AG09309 (cell line): Measurements from ENCODE around the gene MAP3K12.

Experiments
- DNase-seq: peaks from one replicate; pipeline ENCODE4 v3.0.0-alpha.2; 2010; ENCODE audit warnings: low read depth
- H3K4me3 ChIP-seq: 2 replicates; pipeline ENCODE4 v1.5.1; 2011; ENCODE audit warnings: mild to moderate bottlenecking, low read depth, low read length, moderate library complexity; ENCODE audit not compliant: control insufficient read depth
- TF ChIP-seq, protein P1 (sequence below): IDR thresholded peaks from 2 replicates; pipeline ENCODE4 v1.5.1; 2011; ENCODE audit warnings: mild to moderate bottlenecking, low read depth, low read length, inconsistent platforms; ENCODE audit not compliant: insufficient read depth, control insufficient read depth; ENCODE audit errors: missing control alignments

The MAP3K12 gene

DNA sequence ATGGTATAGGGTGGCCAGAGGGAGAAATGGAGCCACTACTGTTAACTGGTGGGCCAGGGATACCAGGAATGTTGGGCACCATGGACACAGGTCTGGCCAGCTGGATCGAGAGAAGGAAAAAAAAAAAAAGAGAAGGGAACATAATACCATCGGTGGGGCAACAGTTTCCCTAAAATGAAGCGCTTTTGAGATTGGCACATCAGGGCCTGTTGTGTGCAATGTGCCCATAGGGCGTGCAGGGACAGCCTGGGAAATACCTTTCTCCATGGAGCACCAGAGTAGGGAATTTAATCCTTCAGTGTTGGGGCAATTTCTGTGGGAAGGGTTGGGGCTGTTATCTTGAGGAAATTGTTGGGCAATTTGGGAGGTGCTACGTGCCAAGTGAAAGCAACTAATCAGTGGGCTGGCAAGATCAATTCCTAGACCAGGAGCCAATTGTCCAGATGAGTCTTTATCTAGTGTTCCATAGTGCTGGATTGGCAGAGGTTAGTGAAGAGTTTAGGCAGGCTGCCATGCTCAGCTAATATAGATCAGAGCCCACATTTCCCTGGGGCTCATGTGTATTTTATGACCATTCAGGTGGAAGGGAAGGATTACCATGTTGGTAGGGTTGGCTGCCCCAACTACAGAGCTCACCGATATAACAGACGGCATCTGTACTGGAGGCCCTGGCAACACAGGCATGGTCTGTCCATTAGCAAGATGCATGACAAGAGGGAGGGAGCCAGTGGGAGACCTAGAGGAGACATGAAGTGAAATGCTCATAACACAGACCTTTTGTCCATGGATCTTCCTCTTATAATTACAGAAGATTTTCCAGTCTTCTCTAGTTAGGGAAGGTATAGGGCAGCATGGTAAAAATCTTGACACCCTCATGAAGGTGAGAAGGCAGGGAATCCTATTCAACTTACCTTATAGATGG lies 33.5 kb upstream of the MAP3K12 start:
- DNase-seq: no peak
- H3K4me3 ChIP-seq: no peak overlapping the region
- TF ChIP-seq, protein P1, sequence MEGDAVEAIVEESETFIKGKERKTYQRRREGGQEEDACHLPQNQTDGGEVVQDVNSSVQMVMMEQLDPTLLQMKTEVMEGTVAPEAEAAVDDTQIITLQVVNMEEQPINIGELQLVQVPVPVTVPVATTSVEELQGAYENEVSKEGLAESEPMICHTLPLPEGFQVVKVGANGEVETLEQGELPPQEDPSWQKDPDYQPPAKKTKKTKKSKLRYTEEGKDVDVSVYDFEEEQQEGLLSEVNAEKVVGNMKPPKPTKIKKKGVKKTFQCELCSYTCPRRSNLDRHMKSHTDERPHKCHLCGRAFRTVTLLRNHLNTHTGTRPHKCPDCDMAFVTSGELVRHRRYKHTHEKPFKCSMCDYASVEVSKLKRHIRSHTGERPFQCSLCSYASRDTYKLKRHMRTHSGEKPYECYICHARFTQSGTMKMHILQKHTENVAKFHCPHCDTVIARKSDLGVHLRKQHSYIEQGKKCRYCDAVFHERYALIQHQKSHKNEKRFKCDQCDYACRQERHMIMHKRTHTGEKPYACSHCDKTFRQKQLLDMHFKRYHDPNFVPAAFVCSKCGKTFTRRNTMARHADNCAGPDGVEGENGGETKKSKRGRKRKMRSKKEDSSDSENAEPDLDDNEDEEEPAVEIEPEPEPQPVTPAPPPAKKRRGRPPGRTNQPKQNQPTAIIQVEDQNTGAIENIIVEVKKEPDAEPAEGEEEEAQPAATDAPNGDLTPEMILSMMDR: no peak

DNA sequence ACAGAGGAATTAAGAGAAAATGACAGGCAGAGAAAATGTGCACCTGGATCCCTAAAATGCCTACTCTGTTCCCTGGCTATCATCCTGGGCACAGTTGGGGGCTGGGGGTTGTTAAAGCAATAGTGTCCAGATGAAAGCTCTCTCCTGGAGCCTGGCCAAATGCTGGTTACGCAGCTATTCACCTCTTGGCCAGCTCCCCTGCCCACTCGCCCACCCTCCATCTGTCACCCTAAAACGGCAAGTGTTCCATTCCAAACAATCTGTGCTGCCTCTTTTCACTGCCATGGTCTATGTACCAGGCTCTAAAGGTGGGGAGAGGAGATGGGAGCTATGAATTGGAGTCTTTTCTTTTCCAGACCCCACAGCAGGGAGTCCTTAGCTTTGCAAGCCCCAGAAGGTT lies 32.8 kb upstream of the MAP3K12 start:
- TF ChIP-seq, protein P1: no peak
- no peak overlapping the region for H3K4me3 ChIP-seq
- DNase-seq: no peak

DNA sequence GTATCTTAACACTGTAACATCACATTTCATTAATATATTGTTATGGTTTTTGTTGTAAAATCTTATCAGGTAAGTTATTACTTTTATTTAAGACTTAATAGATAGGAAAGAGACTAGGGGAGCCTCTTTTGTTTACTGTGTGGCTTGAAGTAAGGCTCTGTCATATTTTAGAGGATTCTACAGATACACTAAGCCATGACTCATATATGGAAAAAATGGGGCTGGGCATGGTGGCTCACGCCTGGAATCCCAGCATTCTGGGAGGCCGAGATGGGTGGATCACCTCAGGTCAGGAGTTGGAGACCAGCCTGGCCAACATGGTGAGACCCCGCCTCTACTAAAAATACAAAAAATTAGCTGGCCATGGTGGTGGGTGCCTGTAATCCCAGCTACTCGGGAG lies 31.7 kb upstream of the MAP3K12 start:
- no peak overlapping the region for H3K4me3 ChIP-seq
- DNase-seq: no peak
- TF ChIP-seq, protein P1: no peak

DNA sequence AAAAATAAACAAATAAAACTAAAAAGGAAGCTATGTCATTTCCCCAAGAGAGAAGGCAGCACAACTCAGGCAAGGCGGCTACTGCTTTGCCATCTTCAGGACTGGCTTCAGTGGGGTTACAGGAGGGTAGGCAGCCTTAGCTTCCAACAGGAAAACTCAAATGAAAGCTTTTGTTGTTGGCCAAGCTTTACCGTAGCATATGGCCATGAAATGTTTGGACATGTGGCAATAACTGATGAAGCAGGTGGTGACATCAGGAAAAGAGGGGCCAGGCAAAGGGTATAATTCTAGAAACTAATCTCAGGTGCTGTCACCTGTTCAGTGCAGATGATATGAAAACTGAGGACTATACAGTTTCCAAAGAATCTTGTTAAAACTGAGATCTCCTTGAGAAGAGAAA lies 30.8 kb upstream of the MAP3K12 start:
- no peak for DNase-seq
- H3K4me3 ChIP-seq: no peak overlapping the region
- TF ChIP-seq, protein P1: no peak

DNA sequence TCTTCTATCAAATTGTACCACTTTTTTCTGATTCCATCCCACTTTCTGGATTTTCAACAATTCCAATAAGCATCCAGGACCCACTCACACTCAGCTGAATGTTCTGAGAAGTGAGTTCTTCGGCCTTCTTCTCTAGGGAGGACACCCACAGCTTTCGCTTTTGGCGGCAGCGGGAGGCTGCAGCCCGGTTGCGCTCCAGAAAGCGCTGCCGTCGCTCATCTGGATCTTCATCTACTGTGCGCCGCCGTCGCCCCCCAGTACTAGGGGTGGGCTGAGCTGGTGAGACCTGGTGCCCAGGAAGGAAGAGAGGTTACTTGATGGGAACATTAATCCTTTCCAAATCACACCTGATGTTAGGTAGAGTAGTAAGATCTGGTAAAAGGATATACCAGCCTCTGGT lies 25.2 kb upstream of the MAP3K12 start:
- TF ChIP-seq, protein P1: no peak

DNA sequence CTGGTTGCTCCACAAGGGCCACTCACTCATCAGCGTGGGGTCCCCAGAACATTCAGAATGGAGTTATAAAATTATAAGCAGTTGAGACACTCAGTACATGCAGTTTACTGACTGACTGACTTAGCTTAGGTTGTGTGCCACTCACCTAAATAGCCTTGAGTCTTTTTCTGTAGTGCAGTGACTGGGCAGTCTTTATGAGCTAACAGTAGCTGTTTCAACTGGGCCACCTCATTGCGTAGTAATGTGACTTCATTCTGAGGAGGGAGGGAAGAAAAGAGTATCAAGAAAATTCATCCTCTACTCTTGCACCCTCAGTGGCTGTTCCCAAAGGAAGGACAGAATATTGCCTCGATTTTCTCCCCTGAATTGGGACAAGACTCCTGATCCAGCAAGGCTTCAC lies 23.9 kb upstream of the MAP3K12 start:
- no peak overlapping the region for H3K4me3 ChIP-seq
- DNase-seq: no peak
- TF ChIP-seq, protein P1: no peak

More for the DNA sequence above, 25.2 kb upstream of the MAP3K12 start:
- H3K4me3 ChIP-seq: no peak overlapping the region
- DNase-seq: no peak

DNA sequence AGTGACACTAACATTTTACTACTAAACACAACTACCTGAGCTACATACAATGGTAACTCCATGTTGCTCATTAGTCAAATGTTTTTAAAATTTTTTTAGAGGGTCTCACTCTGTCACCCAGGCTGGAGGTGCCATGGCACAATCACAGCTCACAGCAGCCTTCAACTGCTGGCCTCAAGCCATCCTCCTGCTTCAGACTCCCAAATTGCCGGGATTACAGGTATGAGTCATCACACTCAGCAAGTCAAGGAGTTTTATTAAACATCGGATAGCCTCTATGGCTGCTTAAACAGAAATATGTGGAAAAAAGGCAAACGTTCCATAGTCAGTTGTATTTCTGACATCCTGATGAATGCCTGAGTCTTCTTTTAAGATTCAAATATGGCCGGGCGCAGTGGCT lies 19.1 kb upstream of the MAP3K12 start:
- TF ChIP-seq, protein P1: no peak
- no peak overlapping the region for H3K4me3 ChIP-seq
- DNase-seq: no peak
